NCI-H2227 (cell line): ENCODE measurements around the gene UVSSA.
"Not testable (repeated sequence)": the region's sequence is repeated elsewhere in the genome, so short reads cannot be mapped to it uniquely, and the experiment has no call there.

Experiments
- DNase-seq: peaks from one replicate; lab custom pipeline; 2025; ENCODE audit not compliant: unreplicated experiment; lab: John Stamatoyannopoulos, UW

The UVSSA gene

DNA sequence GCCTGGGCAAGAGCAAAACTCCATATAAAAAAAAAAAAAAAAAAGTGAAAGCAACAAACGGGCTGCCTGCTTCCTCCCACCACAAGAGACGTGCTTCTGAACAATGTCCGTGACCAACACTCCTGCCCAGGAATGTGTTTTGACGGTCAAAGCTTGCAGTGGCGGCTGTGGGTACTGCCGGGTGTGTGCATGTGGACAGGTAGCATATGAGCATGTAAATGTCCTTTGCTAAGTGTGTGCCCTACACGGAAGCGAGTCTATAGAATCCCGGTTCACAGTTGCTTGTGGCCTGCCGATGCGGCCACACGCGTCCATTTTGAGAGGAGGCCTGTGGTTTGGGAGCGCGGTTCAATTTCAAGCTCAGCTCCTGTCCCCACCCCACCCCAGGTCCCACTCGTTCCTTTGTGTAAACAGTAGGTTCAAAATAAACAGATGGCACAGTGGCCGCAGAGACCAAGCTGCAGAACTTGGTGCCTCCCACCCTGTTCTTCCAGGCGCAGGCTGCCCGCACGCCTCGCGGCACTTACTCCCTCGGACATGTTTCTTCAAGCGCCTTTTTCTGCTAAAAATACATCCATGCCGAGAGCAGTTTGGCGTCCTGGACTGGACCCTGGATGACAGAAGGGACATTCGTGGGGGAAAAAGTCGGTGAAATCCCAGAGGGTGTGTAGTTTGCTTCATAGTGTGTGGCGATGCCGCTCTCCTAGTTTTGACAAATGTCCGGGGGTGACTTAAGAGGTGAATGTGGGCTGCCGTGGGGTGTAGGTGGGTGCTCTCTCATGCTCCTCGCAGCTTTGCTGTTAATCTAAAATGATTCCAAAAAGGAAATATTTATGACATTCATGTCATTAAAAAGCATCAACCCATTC is 70.7 kb downstream of the UVSSA start:
- DNase-seq: no peak

DNA sequence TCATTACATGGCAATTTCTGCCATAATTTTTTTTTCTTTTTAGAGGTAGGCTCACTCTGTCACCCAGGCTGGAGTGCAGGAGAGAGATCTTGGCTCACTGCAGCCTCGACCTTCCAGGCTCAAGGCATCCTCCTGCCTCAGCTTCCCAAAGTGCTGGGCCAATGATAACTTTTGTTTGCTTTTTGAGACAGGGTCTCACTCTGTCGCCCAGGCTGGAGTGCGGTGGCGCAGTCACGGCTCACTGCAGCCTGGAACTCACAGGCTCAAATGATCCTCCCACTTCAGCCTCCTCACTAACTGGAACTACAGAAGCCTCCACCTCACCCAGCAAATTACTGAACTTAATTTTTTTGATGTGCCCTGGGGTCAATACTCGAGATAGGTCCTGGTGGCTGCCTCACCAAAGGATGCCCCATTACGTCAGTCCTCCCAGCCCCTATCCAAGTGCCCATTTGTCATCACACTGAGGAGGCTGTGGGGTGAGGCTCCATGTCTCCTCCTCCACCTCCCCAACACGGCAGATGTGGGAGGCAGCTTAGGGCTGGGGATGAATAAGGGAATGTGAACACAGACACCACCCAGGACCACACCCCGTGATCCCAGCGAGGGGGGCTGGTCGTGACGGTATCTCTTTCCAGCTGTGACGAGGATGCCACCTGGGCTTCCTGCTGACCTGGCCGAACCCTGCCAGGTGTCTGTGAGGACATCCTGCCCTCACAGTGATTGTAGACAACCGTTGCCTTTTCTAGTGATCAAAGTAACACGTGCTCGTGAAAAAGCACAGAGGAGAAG is 71.7 kb downstream of the UVSSA start:
- DNase-seq: no peak

DNA sequence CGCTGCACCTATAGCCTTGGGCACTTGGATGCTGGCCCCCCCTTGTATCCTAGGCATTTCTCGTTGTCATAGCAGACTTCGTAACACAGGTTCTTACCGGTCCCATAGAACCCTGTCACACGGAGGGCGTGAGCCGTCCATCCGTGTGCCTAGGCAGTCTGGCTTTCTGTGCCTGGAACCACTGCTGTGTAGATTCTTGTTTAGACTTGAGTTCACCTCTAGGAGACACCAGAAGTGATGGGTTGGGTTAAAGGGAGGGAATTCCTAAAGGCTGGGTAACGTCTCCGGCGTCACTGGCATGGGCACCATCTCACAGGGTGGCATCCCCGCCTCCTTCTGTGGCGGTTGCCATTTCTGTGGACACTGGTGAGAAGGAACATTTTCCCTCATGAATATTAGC is 72.7 kb downstream of the UVSSA start:
- no peak for DNase-seq

DNA sequence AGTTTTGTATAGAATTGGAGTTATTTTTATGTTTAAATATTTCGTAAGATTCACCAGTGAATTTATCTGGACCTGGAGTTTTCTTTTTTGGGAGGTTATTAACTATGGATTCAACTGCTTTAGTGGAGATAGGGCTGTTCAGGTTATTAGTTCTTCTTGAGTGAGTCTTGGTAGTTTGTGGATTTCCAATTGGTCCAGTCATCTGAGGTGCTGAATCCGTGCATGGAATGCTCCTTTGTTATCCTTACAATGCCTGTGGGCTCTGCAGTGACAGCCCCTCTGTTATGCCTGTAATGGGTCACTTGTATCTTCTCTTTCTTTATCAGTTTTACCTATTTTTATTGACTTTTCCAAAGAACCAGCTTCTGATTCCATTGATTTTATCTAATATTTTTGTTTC is 74.6 kb downstream of the UVSSA start:
- no peak for DNase-seq

DNA sequence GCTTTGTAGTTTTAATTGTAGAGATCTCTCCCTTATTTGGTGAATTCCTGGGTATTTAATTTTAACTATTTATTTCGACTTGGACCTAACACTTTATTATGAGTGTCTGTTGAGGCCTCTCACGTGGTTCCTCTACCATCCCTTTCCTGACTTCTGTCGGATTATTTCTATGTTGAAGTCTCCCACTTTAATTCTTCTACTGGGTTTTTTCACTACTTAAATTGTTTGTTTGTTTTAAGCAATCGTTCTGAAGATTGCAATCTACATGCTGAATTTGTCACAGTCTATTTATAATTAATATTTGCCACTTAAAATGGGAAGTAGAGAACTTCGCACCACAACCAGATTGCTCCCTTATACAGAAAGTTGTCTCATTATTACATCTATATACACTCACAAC is 80.0 kb downstream of the UVSSA start:
- no peak for DNase-seq

DNA sequence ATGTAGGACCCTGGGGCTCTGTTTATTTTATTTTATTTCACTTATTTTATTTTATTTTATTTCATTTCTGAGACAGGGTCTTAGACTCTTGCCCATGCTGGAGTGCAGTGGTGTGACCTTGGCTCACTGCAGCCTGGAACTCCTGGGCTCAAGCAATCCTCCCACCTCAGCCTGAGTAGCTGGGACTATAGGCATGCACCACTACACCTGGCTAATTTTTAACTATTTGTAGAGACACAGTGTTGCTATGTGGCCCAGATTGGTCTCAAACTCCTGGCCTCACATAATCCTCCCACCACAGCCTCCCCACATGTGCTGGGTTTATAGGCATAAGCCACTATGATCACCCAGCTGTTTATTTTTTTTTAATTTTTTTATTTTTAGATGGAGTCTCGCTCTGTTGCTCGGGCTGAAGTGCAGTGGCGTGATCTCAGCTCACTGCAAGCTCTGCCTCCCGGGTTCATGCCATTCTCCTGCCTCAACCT is 96.7 kb downstream of the UVSSA start:
- DNase-seq: not testable (repeated sequence)
